HUDEP-2 (cell line): ENCODE measurements around the gene MYOM1.

Experiments
- DNase-seq, 76 experiments: peaks; one replicate each; lab custom pipeline; 2025; ENCODE audit not compliant: unreplicated experiment in 76 of 76; lab: John Stamatoyannopoulos, UW

Gene MYOM1

GRCh38 chr18:3250237-3251107 is 30.7 kb upstream of the MYOM1 start:
- no peak for DNase-seq

DNA sequence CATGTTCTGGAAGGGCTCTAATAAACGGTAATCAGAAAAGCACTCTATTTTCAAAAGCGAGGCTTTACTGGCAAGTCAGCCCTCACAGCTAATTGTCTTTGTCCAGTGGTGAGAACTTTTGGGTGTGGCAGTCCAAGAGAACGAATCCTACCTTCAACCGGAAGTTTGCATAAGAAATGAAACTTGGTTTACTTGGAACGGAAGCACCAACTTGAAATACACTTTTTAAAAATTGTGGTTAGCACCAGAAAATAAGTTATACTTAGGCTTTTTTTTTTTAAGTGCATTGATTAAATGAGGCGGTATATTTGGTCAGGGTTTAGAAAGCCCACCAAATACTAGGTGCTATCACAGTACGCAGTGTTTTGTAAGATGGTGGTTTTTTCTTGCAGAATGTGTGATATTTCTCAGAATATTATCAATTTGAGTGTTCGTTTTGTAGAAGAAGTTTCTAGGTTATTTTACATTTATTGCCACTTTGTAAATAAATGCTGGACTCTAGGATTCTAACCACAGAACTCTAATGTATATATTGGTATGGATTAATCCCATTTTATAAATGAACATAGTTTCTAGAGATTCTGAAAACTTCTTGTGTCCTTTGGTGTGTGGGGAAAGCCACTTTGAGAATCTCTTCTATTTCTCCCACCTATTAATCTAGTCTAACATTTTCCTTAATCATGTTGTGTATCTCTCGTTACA is 29.0 kb upstream of the MYOM1 start:
- peak in 19 of 76 experiments; percentile 0 to 68 (median 21) for DNase-seq

DNA sequence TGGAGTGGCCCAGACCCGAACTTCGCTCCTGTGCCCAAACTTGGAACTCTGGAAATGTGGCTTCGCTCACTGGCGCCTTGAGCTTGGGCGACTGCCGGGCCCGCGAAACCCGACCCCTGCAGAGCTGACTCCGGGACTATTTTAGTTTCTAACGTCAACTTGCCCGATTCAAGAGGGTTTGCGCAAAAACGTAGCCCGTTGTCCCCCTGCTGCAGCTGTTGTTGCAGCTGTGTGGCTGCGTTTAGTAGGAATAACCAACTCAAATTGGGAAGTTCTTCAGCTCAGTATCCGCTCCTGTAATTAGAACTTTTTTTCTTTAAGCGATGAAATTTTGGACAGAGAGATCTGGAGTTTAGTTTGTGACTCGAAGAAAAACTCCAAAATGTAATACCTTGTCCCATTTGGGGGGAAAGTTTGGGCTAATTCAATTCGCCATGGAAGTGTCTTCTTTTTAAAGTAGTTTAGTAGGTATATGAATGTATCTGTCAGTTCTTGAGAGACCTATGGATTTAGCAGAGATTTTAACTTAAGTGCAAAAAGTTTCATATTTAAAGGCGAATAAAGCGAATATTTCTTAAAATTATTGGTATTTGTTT is 28.4 kb upstream of the MYOM1 start:
- DNase-seq = no peak

DNA sequence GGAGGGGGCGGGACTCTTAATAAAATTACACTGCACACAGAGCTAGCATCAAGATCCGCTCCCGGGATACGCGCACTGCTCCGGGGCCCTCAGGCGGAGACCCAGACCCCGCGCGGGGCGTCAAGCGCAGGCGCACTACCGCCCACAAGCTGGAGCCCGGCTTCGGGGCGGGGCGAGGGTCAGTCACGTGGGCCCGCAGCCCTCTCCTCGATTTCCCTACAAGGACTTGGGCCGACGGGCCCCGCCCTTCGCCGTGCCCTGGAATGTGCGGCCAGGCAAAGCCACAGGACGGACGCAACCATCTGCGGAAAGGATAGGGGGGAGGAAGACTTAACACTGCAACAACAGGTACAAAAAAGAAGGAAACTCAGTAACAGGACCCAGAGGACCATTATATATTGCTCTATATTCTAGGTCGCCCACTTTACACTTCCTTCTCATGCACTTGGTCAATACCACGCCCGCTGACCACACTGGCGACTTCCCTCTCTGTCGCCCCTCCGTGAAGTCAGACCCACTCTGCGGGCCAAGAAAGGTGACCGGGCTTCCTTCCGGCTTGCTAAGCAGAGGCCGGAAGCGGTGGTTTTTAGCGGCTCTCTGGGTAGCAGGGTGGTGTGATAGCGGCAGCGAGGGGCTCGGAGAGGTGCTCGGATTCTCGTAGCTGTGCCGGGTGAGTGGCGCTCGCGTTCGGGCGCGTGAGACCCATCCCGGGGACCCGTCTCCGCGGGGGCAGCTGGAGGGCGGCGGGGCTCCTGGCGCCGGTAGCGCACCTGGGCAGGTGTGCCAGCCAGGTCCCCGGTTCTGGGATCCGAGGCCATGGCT is 27.7 kb upstream of the MYOM1 start, which contains the start of gene MYL12A:
TSS of gene MYL12A (plus strand) at position 562 of the 822 bp plus-strand sequence. CDS start 5,447 bp downstream, outside the sequence.
- peak; percentile 19 to 98 (median 84) for DNase-seq

DNA sequence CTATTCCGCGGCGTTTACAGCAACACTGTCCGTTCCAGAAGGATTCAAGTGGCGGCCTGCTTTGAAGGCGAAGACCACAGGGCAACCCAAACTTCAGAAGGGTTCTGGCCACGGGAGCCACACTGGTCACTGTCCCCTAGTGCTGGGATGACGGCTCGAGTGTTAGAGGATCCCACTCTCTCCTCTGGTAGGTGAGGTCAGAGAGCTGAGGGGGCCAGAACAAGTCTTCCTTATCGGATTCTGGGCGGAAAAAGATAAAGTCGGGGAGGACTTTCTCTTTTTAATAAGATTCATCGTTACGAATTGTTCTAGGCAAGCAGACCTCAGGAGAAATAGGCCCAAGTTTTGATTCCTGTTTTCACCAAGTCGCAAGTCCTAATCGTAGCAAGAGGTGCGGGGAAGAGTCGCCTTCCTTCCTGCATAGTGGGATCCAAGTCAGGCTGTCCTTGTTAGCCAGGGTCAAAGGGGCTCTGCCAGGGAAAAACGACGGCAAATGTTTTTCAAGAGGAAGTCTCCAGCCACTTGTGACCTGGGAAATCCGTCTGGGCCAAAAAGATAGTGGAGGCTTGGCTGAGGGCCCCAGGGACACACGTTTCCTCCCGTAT is 27.0 kb upstream of the MYOM1 start:
- DNase-seq = peak in 43 of 76 experiments; percentile 3 to 88 (median 40)

GRCh38 chr18:3245853-3246634 is 26.3 kb upstream of the MYOM1 start:
- peak in 73 of 76 experiments; percentile 3 to 93 (median 61) for DNase-seq

DNA sequence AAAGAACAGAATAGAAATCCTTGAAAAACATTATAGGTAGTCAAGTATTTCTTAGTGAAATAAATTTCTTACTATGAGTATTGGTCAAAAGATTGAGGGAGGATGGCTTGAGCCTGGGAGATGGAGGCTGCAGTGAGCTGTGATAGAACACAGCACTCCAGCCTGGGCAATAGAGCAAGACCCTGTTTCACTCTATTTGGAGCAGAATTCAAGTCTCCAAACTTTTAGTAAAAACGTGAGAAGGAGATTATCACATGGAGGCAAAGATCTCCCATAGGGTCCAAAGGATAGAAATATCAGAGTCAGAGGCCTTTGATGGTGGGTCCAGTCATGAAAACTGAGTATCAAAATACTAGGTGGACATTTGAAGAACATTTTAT is 25.4 kb upstream of the MYOM1 start:
- no peak for DNase-seq

DNA sequence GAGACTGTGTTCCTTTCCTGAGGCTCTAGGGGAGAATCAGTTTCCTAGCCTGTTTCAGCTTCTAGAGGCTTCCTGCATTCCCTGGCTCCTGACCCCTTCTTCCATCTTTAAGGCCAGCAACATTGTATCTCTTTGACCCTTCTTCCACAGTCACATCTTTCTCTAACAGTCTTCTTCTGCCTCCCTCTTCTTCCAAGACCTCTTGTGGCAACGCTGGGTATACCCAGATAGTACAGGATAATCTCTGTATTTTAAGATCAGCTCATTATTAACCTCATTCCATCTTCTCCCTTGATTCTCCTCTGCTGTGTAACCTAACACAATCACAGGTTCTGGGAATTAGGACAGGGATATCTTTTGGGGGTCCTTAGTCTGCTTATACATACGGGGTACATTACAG is 19.0 kb upstream of the MYOM1 start:
- DNase-seq = no peak

DNA sequence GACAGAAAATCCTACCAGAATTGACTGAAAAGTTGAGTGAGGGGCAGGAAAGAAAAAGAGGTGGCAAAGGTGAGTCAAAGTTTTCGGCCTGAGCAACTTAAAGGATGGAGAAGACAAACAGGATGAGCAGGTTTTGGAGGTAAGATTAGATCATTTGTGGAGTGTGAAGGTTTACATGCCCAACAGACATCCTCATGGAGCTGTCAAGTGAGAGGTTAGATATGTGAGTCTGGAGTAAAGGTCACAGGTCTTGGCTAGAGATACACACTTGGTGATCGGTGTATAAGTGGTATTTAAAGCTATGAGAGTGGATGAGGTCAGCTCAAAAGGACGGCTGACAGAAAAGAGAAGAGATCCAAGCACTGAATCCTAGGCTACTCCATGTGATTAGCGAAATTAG is 16.7 kb upstream of the MYOM1 start:
- DNase-seq = no peak

GRCh38 chr18:3235846-3236245 is 16.1 kb upstream of the MYOM1 start:
- no peak for DNase-seq

- no peak for DNase-seq
These were observed 14.7 kb upstream of the MYOM1 start for GRCh38 chr18:3234457-3234856.

- DNase-seq = no peak
These were observed 13.8 kb upstream of the MYOM1 start for GRCh38 chr18:3233433-3234168.

GRCh38 chr18:3233004-3233403 is 13.2 kb upstream of the MYOM1 start:
- DNase-seq = no peak

DNA sequence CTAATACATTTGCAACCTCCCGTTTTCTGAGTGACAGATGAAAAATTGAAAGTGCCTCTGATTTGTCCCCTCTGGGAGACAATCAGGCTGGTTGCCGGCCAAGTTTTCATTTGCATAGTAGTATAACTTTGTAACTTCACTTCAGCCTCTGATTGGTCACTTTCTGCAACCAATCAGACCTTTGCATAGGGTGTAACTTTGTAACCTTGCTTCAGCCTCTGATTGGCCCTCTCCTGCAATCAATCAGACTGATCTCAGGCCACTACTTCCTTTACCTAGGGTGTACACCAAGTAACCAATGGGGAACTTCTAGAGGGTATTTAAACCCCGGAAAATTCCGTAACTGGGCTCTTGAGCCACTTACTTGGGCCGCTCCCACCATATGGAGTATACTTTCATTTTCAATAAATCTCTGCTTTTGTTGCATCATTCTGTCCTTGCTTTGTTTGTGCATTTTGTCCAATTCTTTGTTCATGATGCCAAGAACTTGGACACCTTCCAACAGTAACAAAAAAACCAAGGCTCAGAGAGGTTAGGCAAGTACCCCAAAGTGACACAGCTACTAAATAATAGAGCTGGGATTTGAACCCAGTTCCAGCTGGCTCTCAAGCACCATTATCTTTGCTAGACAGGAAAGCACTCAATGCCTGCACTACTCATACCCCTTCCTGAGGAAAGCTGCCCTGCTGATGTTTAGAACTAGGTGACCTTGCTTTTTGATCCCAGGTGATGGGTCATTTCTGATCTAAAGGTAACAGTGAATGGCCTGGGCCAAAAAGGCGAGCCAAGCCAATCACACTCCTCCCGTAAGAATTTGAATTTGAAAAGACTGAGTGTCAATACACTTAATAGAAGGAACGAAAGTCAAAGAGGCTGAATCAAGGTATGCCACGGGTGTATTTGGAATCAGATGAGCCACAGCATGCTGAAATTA is 10.9 kb upstream of the MYOM1 start:
- no peak for DNase-seq

- no peak for DNase-seq
These were observed 6.3 kb upstream of the MYOM1 start for GRCh38 chr18:3226048-3226447.

GRCh38 chr18:3225588-3225987 is 5.8 kb upstream of the MYOM1 start:
- DNase-seq = no peak

GRCh38 chr18:3224223-3224622 is 4.5 kb upstream of the MYOM1 start:
- no peak for DNase-seq

DNA sequence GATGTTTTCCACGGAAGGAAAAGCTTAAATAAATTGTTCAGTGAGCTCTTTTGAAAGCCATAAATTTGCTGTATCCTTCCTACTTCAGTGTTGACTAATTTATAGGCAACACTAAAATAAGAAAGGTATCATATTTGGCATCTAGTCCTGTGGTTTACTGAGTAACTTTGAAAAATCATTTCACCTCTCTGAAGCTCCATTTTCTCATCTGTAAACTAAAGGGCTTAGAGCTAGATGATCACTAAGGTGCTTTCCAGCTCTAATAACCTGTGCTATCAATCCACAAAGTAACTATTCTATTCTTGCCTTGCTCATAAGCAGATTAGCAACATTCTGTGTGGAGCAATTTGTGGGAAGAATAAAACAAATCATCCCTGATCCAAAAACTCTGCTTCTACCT is 3.6 kb upstream of the MYOM1 start:
- no peak for DNase-seq
